GM18867 (cell line): ENCODE results near the gene CFAP58.
"Not testable (repeated sequence)": the region's sequence is repeated elsewhere in the genome, so short reads cannot be mapped to it uniquely, and the experiment has no call there.

Source experiments
- ATAC-seq: cut with Tn5 transposase; IDR thresholded peaks from one replicate; pipeline ENCODE4 v1.9.1; 2021; ENCODE audit warnings: mild to moderate bottlenecking, moderate library complexity; ENCODE audit not compliant: unreplicated experiment

CFAP58 gene

GRCh38 chr10:104427989-104428388 lies 74.4 kb downstream of the CFAP58 start:
- ATAC-seq, result no peak

- ATAC-seq, result no peak
These were observed 76.2 kb downstream of the CFAP58 start for GRCh38 chr10:104429846-104430245.

- ATAC-seq, result no peak
These were observed 76.7 kb downstream of the CFAP58 start for GRCh38 chr10:104430360-104430759.

GRCh38 chr10:104433669-104434068 lies 80.0 kb downstream of the CFAP58 start:
- no peak for ATAC-seq

GRCh38 chr10:104434601-104435000 lies 81.0 kb downstream of the CFAP58 start:
- no peak for ATAC-seq

GRCh38 chr10:104435822-104436221 lies 82.2 kb downstream of the CFAP58 start:
- no peak for ATAC-seq

GRCh38 chr10:104437226-104437625 lies 83.6 kb downstream of the CFAP58 start:
- ATAC-seq, result no peak

GRCh38 chr10:104440221-104440620 lies 86.6 kb downstream of the CFAP58 start:
- no peak for ATAC-seq

GRCh38 chr10:104441329-104442000 lies 87.8 kb downstream of the CFAP58 start:
- ATAC-seq, result no peak

GRCh38 chr10:104445359-104445758 lies 91.7 kb downstream of the CFAP58 start:
- no peak for ATAC-seq

GRCh38 chr10:104446151-104446550 lies 92.5 kb downstream of the CFAP58 start:
- no peak for ATAC-seq

GRCh38 chr10:104447331-104447730 lies 93.7 kb downstream of the CFAP58 start:
- ATAC-seq, result no peak

GRCh38 chr10:104447906-104448305 lies 94.3 kb downstream of the CFAP58 start:
- no peak for ATAC-seq

GRCh38 chr10:104449391-104449790 lies 95.8 kb downstream of the CFAP58 start:
- ATAC-seq, result no peak

- ATAC-seq, result no peak
These were observed 96.9 kb downstream of the CFAP58 start for GRCh38 chr10:104450490-104450889.

GRCh38 chr10:104450954-104451353 lies 97.3 kb downstream of the CFAP58 start:
- ATAC-seq, result no peak

- ATAC-seq, result no peak
These were observed 99.3 kb downstream of the CFAP58 start for GRCh38 chr10:104452977-104453376.

GRCh38 chr10:104456802-104457542 lies 103.3 kb downstream of the CFAP58 start:
- peak; percentile 76 for ATAC-seq

GRCh38 chr10:104457543-104457828 lies 103.9 kb downstream of the CFAP58 start:
- ATAC-seq, result no peak

- not testable (repeated sequence) for ATAC-seq
These were observed 111.9 kb downstream of the CFAP58 start for GRCh38 chr10:104465575-104465974.

GRCh38 chr10:104468818-104469217 lies 115.2 kb downstream of the CFAP58 start:
- not testable (repeated sequence) for ATAC-seq

GRCh38 chr10:104472505-104472904 lies 118.9 kb downstream of the CFAP58 start:
- no peak for ATAC-seq
